GM19238 (cell line): ENCODE results near the gene FNDC11.
"Not testable (repeated sequence)": the region's sequence is repeated elsewhere in the genome, so short reads cannot be mapped to it uniquely, and the experiment has no call there.

Source experiments
- DNase-seq: peaks from one replicate; pipeline ENCODE4 v3.0.0; 2011; ENCODE audit warnings: low spot score; ENCODE audit not compliant: insufficient read length

FNDC11 gene

DNA sequence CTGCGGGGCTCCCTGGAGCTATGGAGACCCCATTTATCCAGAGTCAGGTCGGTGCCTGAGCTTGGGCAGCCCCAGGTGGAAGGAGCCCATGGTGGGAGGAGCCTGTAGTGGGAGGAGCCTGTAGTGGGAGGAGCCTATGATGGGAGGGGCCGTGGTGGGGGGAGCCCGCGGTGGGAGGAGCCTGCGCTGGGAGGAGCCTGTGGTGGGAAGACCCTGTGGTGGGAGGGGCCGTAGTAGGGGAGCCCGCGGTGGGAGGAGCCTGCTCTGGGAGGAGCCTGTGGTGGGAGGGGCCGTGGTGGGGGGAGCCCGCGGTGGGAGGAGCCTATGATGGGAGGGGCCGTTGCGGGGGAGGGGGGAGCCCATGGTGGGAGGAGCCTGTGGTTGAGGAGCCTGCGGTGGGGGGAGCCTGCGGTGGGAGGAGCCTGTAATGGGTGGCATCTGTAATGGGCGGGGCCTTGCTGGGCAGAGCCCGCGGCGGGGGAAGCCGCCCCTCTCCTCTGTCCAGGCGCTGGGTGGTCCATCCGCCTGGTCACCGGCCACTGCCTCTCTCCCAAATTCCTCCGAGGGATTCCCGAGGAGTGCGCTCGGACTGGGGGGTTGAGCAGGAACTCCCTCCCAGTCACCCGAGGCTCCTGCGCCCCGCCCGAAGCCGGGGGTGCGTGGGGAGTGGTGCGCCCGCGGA, 567 bp upstream of the FNDC11 start:
- peak; percentile 68 for DNase-seq

DNA sequence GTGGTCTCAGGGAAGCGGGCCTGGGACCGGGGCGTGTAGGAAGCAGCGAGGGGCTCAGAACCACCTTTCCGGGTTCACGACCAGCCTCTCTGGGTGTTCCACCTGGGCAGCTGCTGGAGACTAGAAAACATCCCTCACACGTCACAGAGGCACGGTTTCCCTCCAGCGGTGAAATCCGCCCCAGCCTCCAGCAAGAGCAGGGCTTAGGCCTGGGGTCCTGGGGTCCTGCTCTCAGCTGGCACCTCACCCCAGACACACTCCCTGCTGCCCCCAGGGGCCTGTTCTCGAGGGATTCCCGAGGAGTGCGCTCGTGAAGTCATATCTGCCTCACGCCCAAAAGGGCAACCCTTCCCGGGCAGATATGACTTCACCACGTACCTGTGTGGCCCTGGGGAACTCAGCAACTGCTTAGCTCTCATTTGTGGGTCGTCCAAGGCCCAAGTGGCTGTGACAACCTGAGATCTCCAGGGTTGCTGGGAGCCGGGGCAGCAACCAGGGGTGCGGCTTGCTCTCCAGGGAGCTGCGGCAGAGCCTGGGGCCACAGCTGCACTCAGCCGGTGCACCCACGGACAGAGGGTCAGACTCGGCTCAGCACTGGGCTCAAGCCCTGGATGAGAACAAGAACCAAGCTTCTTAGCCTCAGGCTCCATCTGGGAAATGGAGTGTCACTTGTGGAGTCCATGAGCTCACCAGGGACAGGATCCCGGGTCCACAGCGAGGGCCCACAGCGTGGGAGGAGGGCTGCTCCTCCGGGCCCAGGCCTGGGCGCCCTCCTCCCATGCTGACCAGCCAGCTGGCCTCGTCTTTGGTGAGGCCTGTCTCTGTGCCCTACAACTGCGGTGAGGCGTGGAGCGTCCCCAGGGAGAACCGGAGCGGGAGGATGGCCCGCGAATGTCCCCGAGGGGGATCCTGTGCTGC, 661 bp downstream of the FNDC11 start:
- DNase-seq = no peak

DNA sequence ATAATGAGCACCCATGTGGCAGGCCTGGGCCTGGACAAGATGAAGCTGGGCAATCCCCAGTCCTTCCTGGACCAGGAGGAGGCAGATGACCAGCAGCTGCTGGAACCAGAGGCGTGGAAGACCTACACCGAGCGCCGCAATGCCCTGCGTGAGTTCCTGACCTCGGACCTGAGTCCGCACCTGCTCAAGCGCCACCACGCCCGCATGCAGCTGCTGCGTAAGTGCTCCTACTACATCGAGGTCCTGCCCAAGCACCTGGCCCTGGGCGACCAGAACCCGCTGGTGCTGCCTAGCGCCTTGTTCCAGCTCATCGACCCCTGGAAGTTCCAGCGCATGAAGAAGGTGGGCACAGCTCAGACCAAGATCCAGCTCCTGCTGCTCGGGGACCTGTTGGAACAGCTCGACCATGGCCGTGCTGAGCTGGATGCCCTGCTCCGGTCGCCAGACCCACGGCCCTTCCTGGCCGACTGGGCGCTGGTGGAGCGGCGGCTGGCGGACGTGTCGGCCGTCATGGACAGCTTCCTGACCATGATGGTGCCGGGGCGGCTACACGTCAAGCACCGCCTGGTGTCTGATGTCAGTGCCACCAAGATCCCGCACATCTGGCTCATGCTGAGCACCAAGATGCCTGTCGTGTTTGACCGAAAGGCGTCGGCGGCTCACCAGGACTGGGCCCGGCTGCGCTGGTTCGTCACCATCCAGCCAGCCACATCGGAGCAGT, 1.9 kb downstream of the FNDC11 start:
- no peak for DNase-seq

DNA sequence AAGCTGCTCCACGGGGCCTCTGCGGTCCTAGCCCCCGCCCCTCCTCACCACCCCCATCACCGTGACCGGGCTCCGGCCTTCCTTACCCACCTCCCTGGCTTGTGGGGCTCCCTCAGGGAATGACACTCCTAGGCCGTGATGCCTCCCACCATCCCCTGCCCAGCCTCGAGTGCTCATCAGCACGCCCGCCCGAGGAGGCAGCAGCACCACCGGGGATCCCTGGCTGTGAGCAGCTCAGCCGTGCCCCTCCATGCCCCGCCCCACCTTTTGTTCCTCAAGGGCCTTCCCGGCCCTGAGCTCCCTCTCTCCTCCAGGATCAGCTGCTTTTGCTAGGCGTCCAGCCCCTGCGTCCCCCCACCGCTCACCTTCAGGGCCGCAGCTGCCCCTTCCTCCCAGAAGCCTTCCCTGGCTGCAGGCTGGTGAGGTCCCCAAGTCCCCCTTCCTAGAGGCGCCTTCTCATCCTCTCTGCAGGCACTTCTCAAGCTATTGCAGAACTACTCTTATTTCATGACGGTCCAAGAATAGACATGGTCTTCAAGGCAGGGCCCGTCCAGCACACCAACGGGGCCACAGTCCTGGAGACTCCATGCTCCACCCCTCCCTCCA, 3.0 kb downstream of the FNDC11 start:
- DNase-seq = no peak

DNA sequence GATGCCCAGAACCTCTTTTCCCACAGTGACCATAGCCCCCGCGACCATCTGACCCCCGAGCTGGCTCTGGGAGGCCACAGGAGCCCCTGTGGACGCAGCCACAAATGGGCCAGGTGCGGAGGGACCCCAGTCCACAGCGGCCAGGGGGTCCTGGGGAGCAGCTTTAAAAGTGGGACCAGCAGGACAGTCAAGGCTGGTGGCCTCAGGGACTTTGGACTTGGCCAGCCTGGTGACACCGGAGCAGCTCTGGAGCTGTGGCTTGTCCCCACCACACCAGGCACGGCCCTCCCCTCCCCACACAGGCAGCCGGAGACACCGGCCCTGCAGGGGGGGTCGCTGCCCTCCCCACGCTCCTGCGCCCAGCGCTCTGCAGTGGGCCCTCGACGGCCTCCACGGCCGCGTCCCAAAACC, 3.5 kb downstream of the FNDC11 start:
- DNase-seq = no peak

DNA sequence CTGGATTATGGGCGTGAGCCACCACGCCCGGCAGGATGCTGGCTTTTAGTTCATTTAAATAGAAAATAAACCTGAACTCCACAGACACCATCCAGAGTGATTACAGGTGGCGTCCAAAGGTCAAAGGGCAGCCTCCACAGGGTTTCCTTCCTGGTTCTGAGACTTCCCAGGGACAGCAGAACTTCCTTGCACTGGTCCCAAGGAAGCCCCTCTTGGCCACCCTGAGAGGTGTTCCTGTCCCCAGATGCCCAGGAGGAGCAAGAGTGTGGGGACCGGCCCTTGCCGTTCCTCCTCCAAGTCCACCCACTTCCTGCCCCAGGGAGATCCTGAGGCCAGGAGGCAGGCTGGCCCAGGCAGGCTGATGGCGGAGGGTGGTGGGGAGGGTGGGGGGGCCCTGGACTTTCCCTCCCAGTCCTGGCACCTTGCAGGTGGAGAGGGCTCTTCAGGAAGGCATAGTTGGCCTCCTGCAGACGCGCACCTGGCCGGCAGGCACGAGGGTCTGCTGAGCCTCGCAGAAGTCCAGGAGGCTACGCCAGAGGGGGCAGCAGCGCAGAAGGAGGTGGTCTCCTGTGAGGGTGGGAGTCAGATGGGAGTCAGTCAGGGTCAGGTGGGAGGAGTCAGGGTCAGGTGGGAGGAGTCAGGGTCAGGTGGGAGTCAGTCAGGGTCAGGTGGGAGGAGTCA, 5.0 kb downstream of the FNDC11 start:
- no peak for DNase-seq

DNA sequence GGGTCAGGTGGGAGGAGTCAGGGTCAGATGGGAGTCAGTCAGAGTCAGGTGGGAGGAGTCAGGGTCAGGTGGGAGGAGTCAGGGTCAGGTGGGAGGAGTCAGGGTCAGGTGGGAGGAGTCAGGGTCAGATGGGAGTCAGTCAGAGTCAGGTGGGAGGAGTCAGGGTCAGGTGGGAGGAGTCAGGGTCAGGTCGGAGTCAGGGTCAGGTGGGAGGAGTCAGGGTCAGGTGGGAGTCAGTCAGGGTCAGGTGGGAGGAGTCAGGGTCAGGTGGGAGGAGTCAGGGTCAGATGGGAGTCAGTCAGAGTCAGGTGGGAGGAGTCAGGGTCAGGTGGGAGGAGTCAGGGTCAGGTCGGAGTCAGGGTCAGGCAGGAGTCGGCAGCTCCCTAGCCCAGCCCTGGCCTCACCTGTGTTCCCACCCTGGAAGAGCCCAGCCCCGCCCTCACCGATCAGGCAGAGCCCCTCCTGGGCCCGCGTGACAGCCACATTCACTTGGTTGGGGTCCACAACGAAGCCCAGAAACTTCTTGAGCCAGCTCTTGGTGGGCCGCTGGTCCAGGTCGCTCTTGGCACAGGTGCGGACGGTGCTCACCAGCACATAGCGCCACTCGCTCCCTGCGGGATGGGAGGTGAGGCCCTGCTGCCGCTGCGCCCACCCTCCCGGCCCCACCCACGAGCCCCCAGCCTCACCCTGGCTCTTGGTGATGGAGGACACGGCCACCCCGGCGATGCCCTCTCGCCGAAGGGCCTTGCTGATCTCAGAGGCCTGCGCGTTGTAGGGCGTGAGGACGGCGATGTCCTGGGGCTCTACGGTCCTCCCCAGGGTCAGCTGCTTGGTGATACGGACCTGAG, 5.8 kb downstream of the FNDC11 start:
- DNase-seq = not testable (repeated sequence)

DNA sequence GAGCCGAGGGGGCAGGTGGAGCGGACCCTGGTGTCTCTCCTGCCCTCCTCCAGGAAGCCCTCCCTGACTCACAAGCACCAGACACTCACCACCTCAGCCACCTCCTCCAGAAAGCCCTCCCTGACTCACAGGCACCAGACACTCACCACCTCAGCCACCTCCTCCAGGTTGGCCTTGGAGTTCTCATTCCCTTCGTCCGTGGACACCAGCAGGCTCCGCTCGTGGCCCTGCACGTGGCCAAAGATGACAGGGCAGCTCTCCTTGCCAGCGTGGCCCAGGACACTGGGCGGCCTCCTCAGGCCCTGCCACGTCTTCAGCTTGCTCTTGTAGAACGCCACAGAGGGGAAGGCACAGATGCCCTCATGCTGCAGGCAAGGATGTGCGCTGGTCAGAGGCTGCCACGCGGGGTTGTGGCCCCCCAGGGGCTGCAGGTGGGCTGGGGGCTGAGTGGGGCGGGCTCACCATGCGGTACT, 6.4 kb downstream of the FNDC11 start:
- DNase-seq = no peak

DNA sequence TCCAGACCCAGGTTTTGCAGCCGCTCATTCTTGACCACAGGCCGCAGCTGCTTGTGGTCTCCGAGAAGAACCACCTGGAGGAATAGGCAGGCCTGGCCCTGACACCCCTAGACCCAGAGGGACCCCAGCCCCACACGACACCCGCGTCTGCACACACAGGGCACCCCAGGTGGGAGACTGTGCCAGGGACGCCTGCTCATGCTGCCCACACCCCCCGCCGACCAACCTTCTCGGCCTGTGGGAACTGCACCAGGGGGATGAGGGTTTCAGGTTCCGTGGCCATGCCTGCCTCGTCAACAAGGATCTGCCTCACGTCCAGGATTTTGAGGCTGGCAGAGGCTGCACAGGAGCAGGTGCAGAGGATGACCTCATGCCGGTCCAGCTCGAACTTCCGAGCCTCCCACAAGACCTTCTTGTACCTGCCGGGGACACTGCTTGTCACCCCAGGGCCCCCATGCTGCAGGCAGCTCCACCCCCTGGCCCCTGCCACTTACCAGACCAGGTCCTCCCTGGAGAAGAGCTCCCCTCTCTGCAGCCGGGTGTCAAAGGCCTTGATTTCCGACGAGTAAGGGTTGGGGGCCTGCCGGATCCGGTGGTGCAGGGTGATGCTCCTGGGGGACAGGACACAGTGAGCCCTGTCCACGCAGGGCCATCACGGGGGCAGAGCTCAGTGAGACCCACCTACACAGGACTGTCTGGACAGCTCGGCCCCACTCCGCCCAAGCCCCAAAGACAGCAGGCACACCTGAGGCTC, 7.1 kb downstream of the FNDC11 start:
- no peak for DNase-seq

DNA sequence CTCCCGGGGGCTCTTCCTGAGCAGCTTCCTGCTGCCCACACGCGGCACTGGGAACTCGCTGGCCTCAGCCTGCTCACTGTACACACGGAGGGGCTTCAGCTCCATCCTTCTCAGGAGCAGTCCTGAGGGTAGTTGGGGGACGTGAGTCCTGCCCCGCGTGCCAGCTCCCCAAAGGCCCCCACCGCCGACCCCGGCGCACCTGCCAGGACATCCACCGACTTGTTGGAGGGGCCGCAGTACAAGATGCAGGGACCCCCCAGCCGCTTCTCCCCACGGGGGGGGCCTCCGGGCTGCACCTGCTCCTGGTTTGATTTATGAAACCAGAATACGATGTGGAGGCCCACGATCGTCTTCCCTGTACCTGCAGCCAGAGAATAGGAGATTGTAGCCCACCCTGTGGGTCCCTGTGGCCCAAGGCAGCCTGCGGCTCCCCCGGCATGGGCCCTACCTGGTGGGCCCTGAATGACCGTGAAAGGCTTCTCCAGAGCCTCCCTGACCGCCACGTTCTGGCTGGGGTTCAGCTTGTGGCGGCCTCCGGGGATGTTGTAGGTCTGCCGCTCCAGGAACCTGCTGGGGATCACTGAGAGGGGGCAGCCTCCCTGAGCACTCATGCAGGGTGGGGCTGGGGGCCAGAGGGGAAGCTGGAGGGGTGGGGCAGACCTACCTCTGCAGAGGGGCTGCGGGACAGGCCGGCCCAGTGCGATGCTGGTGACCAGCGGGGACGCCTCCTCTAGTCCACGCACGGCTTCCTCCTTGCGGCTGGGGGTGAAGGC, 7.9 kb downstream of the FNDC11 start:
- no peak for DNase-seq

DNA sequence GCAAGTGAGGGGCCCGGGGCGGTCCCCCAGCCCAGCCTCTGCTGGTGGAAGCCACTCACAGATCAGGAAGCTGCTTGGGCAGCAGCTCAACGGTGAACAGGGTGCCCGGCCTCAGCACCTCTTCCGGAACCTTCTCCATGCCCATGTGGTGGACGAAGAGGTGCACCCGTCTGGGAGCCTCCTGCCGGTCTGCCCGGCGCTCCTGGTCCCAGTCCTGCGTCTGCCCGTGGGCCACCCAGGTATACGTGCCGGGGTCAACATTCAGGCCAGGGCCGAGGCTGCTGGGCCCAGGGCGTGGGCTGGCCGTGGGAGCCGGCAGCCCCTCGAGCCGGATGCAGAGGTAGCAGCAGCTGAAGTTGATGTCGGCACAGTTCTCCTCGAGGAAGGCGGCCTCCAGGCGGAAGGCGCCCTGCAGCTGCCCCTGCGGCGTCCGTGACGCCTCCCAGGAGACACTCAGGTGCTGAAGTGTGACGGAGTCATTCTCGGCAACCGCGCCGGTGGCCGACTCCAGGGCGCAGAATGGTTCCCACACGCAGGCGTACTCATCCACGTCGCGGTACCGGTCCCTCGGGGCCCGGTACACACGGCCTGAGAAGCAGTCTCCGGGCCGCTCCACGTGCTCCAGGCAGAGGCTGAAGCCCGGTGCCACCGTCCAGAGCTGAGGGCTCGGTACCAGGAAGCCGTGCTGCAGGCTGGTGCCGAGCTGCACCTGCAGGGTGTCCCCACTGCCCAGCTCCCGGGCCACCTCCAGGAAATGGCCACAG, 8.7 kb downstream of the FNDC11 start:
- no peak for DNase-seq

DNA sequence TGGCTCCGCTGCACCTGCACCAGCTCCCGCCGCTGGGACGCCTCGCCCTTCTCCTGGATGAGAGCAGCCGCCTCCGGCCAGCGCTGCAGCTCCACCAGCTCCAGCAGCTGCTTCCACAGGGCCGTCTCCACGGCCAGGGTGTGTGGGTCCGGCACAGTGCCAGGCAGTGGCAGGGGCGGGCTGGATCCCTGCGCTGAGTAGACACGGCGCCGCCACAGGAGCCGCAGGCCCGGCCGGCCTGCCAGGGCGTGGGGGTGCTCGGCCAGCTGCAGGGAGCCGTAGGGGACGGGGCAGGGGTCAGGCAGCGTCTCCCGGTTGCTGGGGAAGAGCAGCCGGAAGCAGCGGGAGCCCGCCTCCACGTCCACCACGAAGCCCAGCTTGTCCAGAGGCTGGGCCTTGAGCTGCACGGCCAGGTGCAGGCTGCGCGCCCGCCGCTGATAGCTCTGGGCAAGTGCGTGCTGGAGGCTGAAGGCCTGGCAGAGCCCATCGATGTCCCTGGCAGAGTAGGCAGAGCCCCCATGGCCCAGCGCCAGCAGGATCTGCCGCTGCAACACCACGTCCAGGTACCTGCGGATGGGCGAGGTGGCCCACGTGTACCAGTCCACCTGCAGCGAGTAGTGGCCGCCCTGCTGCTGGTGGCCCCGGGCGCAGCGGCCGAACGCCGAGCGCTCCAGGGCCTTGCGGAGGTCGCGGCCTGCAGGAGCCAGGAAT, 9.4 kb downstream of the FNDC11 start:
- no peak for DNase-seq

DNA sequence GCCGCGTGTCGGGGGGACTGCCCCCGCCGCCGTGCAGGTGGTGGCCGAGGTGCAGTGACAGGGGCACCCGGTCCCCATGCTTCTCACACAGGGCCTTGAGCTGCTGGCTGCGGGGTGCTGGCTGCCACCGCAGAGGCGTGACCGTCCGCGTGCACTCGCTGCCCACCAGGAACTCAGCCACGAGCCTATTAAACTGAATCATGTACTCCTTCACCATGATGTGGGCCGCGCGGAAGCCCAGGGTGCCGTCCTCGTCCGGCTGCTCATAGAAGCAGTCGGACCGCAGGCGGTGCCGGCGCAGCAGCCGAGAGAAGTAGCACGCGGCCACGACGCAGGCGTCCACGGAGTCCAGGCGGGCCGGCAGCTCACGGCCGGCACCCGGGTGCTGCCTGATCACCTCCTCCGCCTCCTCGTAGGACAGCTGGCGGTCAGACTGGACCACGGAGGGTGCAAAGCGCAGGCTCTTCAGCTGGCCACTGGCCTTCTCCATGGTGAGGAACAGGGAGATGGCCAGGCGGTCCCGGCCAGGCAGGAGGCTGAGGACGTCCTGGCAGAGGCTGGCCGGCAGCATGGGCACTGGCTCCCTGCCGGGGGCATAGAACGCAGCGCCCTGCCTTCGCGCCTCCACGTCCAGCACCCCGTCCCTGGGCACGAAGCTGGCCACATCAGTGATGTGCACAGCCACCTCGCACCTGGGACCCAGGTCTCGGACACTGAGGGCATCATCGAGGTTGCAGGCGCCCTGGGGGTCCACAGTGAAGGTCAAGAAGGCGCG, 10.3 kb downstream of the FNDC11 start:
- no peak for DNase-seq

DNA sequence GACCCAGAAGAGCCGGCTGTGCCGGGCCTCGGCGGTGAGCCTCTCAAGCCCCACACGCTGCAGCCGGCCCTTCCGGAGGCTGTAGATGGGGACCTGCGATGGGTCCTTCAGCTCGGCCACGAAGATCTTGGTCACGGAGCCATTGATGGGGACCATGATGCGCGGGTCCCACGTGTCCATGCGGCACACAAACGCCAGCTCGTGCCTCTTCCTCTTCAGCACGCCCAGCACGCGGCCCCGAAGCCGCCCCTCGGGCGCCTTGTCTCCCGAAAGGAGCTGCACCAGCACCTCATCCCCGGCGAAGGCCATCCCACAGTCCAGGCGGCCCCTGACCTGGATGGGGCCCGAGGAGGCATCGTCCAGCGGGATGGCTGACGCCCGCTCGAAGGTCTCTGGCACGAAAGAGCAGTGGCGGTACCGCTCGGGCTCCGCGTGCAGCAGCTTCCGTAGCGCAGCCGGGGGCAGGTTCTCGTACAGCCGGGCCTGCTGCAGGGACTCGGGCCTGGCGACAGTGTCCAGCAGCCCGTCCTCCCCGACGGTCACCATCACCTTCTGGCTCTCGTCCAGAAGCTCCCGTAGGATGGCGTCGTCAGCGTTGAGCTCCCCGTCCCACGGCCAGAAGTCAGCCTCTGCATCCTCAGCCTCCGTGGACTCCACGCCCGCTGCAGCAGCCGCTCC, 11.2 kb downstream of the FNDC11 start:
- DNase-seq = no peak

DNA sequence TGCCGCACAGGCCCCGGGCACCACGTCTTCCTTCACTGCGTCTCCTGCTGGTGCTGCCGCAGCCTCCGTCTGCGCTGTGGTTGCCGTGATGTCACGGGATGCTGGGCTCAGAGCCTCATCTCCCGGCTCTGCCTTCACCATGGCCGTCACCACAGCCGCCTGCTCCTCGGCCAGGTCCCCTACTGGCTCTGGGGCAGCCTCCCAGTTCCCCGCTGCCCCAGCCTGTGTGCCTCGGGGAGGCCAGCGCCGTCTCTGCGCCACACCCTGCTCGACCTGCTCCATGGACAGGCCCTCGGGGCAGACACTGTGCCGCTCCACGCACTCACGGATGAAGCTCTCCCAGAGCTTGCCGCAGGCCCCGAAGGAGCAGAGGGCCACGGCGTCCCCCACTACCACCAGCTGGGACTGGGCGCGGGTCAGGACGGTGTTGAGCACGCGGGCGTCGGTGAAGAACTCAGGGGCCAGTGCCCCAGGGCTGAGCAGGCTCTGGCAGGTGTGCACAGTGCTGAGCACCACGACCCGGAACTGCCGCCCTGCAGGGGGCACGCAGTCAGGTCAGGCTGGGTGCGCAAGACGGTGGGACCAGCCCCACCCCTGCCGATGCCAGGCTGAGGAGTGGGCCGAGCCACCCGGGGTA, 11.9 kb downstream of the FNDC11 start:
- no peak for DNase-seq
